GM13977 (cell line): ENCODE results near the gene EPOP.

ENCODE experiments used
- DNase-seq: peaks from one replicate; pipeline ENCODE4 v3.0.0; 2012; ENCODE audit warnings: low spot score
- CTCF ChIP-seq: IDR thresholded peaks from 2 replicates; pipeline ENCODE4 v1.5.1; 2012; ENCODE audit warnings: mild to moderate bottlenecking, control low read depth; ENCODE audit not compliant: insufficient read depth; ENCODE audit errors: extremely low read depth, missing control alignments
- in situ Hi-C: fragments of 300-500 bp; cut with MboI; formaldehyde crosslinking; loops from one replicate; pipeline ENCODE4 v1.12.0; 2022; ENCODE audit warnings: low sequenced_read_pairs, low pct_unique_long_range_greater_than_20kb, mixed read lengths, inconsistent platforms; ENCODE audit not compliant: unreplicated experiment

Gene EPOP

GRCh38 chr17:38710604-38710962 is 35.8 kb upstream of the EPOP start:
- DNase-seq: no peak
- in situ Hi-C loops: no loop called here
- no peak for TF ChIP-seq CTCF

GRCh38 chr17:38709864-38710603 is 35.3 kb upstream of the EPOP start:
- no peak for TF ChIP-seq CTCF
- no peak for DNase-seq
- in situ Hi-C loops: no loop called here

- in situ Hi-C loops: no loop called here
- TF ChIP-seq CTCF: no peak
- no peak for DNase-seq
Measured at GRCh38 chr17:38709104-38709820, 34.5 kb upstream of the EPOP start.

GRCh38 chr17:38707678-38708351 is 33.1 kb upstream of the EPOP start:
- no peak for TF ChIP-seq CTCF
- no peak for DNase-seq
- in situ Hi-C loops: no loop called here

- in situ Hi-C loops: no loop called here
- no peak for TF ChIP-seq CTCF
- peak; percentile 43 for DNase-seq
Measured at GRCh38 chr17:38706505-38707216, 31.9 kb upstream of the EPOP start.

GRCh38 chr17:38705803-38706504 is 31.2 kb upstream of the EPOP start:
- no peak for DNase-seq
- no peak for TF ChIP-seq CTCF
- in situ Hi-C loops: no loop called here
